HG03039 (cell line): ENCODE results near the gene YBX1.
"Not testable (repeated sequence)": the region's sequence is repeated elsewhere in the genome, so short reads cannot be mapped to it uniquely, and the experiment has no call there.

Experiments used
- ATAC-seq: cut with Tn5 transposase; IDR thresholded peaks from one replicate; pipeline ENCODE4 v1.9.1; 2021; ENCODE audit warnings: mild to moderate bottlenecking, moderate library complexity; ENCODE audit not compliant: unreplicated experiment

The YBX1 gene

GRCh38 chr1:42681741-42682483, at the start of gene YBX1:
YBX1 (plus strand) TSS chr1:42682418; CDS start chr1:42682566, 148 bp downstream.
- peak; percentile 85 for ATAC-seq

GRCh38 chr1:42639116-42639515, 43.1 kb upstream of the YBX1 start:
- no peak for ATAC-seq

DNA sequence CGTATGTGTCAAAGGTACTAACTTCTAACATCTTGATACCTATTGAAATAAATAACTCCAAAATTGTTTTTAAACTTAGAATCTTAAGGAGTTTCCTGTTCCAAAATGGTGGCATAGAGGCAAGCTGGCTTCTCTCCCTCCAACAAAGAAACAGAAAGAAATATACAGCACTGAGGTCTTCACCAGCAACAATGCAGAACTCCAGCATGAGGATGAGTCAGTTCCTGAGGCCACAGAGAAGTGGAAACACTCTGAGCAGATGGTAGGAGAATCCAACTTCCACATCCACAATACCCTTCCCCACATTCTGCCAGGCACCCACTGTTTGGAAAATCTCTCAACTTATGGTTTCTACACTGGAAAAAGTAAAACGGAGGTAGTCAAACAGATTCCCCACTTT, 36.2 kb upstream of the YBX1 start:
- no peak for ATAC-seq

DNA sequence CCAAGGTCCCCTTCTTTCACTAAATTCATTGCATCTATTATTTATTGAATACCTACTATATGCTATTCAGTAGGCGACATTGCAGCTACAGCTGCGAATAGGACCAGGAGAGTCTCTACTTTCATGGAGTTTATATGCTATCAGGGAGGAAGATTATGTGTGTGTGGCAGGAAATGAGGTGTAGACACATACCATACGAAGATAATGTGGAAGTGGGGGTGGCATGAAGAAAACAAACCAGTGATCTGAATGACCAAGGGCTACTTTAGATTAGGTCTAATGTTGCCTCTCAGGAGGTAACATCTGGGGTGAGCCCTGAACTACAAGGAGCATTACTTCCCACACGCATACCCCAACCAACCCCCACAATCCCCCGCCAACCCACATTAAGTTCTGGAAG, 25.0 kb upstream of the YBX1 start:
- no peak for ATAC-seq

- ATAC-seq, result peak; percentile 82
Measured at GRCh38 chr1:42657981-42658876, 24.0 kb upstream of the YBX1 start, which contains the start of gene PPIH. PPIH (plus strand) TSS chr1:42658423; CDS start chr1:42658447, 24 bp downstream.

DNA sequence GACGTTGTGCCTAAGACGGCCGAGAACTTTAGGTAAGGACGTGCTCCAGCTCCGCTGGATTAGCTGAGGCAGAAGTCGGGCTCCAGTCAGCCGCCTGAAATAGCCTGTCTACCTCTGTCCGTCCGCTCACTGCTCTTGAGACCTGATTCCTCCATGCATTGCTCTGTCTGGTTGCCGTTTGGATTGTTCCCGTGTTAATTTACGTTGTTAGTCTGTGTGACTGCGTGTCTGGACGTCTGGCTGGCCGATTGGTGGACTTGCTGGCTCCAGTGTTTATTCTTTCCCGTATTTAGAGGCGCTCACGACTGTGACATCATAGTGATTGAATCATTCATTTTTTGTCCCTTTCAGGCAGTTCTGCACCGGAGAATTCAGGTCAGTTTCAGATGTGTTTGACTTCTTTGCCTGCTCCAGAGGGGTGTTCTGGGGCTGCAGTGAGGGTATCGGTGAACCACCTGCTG, 23.3 kb upstream of the YBX1 start:
- peak; percentile 3 for ATAC-seq

DNA sequence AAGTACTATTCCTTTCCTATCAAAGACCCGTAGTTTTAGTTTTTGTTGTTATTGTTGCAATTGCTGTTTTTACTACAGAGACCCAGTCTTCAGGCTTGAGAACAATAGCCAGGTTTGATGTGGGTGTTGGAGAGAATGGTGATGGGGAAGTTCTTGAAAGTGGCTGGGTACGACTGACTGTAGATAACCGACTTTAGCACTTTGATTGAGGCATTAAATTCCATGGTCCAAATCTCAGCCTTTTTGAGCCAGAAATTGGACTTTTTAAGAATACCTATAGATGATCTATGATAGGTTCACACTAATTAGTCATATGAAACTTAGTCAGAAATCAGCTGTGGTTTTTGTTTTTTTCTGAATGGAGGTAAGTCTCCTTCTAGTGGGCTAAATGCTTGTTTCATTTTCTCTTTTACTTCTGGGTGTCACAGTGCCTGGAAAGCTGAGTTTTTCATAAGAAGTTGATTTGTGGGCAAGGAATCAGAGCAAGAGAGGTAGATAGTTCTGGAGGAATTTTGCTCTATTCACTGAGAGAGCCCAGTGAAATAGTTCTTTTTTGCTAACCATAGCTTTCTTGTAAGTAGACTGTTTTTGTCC, 21.2 kb upstream of the YBX1 start:
- no peak for ATAC-seq

DNA sequence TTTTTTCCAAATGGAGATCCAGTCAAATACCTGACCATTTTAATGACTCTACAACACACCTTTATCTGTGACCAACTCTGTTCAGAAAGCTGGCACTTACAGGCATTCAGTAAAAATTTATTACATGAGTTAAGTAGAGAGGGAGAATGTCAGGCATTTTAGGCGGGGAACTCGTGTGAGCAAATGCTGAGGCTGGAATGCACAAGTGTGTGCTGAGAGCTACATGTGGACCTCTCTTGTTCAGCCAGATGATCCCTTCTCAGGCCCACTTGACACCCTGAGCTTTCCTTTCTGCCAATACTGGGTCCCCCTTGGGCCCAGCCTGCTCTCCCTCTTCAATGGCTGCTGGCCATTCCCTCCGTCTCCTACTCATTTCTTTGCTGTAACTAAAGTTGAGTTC, 12.3 kb upstream of the YBX1 start:
- ATAC-seq, result no peak

DNA sequence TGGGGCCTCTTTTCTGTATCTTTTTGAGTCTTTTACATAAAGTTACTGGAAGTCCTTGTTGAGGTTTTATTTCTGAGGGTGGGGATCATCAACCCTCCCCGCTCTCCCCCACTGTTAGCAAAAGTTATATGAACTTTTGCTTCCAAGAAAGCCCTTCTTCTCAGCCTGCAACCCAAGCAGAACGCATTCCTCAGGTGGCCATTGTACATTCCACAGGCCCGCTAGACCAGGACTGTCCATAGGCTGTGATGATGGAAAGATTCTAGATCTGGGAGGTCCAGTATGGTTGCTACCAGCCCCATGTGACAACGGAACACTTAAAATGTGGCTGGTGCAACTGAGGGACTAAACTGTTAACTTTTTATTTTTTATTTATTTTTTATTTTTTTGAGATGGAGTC, 11.8 kb upstream of the YBX1 start:
- no peak for ATAC-seq

DNA sequence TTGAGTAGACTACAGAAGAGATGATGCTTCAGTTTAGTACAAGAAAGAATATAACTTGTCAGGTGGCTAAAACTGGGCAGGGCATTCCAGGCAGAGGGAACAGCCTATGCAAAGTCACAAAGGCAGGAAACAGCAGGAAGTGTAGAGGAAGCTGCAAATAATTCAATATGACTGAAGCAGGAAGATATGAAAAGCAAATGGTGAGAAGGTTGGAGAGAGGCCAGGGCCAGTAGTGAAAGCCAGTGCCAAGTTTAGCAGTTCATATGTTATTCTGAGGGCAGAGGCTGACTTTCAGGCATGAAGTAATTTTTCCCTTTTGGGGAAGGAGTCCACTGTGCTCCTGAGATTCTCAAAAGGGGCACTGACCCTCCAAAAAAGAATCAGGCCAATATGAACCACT, 8.0 kb upstream of the YBX1 start:
- ATAC-seq, result no peak

DNA sequence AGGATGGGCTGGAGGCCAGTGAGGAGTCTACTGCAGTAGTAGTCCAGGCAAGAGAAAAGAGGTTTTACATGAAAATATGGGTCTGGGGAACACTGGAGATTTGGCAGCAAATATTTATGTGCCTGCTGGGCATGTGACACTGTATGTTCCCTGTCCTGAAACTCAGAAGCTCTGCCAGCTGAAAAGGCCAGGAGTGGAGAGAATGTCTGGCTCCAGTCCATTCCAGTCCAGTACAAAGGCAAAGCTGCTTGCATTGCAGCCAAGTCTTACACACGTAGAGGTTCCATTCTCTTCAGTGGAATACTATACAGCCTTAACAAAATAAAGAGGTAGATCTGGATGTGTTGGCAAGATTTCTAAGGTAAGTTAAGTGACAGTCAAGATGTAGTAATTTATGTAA, 7.5 kb upstream of the YBX1 start:
- no peak for ATAC-seq

DNA sequence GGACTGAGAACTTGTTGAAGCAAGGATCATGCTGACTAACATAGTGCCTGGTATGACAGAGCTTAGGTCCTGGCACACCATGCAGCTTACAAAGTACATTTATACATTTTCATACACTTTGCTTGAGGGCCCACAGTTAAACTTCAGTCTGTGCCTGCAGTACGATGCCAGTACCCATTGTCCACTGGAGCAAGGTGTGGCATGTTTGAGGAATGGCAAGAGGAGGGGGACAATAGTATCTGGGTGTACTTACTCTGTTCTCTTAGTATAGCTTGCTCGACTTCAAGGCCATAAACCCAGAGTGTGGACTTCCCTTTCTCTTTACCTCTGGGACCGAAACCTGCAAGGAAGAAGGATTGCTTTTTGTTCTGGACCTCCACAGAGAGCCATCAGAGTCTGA, 6.8 kb upstream of the YBX1 start:
- ATAC-seq, result no peak

DNA sequence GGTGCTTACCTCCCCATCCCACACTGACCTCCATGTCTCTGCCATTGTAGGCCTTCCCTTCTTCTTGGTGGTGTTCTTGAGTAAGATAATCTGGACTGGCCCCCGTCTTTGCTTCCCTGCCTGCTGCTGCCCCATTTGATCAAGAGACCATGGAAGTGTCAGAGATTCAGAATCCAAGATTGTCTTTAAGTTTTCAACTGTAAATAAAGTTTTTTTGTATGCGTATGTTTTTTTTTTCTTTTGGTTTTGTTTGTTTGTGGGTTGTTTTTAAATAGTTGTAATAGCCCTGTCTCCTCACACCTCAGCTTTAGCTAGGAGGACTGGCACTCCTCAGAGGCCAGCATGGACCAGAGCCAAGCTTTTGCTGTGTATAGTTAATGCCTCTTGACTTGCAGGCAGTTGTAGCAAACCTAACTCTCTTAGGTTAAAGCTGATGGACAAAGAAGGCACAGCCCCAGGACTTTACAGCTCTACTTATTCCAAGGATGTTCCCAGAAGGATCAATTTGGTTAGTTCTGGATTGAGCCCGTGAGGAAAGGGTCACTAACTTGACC, 5.6 kb upstream of the YBX1 start:
- no peak for ATAC-seq

GRCh38 chr1:42679364-42679983, 2.7 kb upstream of the YBX1 start:
- no peak for ATAC-seq

- no peak for ATAC-seq
Measured at GRCh38 chr1:42680055-42680454, 2.2 kb upstream of the YBX1 start.

DNA sequence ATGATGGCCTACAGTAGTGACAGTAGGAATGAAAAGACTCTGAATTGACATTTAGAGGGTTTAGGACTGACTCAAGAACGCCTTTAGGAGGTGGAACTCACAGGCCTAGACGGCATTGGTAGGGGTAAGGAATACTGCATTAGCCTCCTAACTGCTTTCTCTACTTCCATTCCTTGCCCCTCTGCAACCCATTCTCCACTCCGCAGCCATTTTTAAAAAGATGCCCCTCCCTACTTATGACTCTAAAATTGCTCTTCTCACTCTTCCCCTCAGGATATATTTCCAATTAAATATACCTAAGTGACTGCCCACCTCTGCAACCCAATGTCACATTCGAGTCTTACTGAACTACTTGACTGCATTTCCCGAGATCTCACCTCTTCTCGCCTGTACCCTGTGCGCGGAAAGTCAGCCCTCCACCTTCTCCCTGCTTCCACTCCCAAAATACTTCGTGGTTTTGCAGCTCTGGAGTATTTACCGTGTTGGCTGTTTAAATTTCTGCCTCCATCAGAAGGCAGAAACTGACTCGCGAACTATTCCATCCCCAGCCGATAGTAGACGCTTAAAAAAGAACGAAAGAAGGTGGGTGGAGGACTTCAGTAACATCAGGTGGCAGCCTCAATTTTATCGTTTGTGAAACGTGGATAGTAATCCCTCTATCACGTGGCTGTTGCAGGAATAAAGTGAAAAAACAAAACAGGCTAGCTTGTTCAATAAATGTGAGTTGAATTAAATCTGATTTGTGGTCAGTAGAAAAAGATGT, 1.1 kb upstream of the YBX1 start:
- ATAC-seq, result no peak

DNA sequence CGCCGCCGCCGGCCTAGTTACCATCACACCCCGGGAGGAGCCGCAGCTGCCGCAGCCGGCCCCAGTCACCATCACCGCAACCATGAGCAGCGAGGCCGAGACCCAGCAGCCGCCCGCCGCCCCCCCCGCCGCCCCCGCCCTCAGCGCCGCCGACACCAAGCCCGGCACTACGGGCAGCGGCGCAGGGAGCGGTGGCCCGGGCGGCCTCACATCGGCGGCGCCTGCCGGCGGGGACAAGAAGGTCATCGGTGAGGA, 193 bp downstream of the YBX1 start:
- not testable (repeated sequence) for ATAC-seq

DNA sequence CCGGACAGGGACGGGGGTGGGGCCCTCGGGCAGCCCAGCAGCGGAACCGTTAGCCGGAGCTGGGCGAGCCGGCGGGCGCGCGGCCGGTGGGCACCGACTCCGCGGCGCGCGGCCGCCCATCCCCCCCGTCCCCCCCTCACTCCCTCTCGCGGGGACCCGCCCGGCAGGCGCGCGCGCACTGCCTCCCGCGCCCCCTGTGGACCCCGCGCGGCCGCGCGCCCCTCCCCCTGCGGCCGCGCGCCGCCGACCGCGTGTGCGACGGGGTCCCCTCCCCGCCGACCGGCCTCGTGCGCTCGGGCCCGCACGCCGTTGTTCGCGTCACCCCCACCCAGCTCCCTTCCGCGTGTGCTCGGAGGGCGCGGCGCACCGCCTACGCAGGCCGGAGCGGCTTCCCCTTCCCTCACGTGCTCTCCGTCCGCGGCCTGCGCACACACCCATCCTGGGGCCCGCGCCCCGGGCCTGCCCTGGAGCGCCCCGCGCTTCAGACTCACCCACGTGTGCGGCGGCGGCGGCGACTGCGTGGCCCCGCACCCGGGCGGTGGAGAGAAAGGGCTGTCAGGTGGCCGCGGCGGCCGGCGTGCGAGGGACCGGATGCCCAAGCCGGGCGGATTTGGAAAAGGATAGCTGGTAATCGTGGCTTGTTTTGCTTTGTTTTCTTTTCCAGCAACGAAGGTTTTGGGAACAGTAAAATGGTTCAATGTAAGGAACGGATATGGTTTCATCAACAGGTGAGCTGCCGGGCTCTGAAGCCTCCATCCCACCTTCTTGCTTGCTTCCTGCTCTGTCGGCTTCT, 717 bp downstream of the YBX1 start:
- peak; percentile 40 for ATAC-seq

DNA sequence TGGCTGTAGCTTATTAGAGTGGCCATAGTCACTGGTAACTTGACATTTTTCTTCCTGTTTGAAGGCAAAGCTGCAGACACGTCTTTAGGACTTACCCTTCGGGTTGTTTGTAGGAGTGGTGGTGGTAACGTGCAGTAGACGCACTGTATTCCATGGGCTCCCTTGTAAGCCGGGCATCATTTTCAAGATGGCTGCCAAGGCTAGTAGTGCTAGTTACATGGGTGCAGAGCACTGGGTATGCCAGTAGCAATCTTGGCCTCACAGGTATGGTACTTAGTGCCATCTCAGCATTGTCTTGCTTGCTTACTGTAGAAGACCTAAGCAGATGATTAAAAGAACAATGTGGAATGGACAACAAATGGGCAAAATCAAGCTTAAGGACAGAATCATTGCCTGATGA, 1.9 kb downstream of the YBX1 start:
- ATAC-seq, result no peak

DNA sequence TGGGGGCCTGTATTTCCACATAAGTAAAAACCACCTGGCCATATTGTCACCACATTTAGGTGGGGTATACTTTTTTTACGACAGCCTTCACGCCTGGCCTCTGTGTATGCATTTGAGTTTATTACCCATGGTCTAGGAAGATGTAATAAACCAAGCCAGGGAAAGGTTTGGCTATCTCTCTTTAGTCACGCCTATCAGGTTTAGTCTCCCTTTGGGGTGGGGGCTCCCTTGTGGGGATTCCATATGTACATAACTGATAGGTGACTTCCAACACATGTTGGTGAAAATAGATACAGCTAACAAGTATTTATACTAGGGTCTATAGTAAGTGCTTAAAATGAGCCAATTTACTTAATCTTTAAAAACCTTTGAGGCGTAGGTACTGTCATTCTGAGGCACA, 4.2 kb downstream of the YBX1 start:
- ATAC-seq, result no peak
